Panc1 (cell line): ENCODE measurements around the gene LY6G6C. TPM values are rescaled to one million over a fixed set of nuclear protein-coding genes. Genes with fewer than 3 reads are reported as not detected.
A peak's percentile ranks its signal among the peaks of the same experiment; 100 is the strongest.

Experiments
- ATAC-seq: fragments of 200-7000 bp; cut with Tn5 transposase; 2 replicates; pipeline ENCODE4 v1.9.1; 2020; ENCODE audit warnings: mild to moderate bottlenecking, moderate library complexity
- BruUV-seq: library from RNA; stranded (reverse); fragments of 400-500 nt; replicated peaks from 2 replicates; lab custom pipeline; 2021; lab: Mats Ljungman, UMichigan
- CTCF ChIA-PET: fragments of 300-600 bp; sonication (Branson Sonifier 250); formaldehyde crosslinking; loops from one replicate; lab custom pipeline; 2022; ENCODE audit warnings: antibody characterized with exemption; lab: Charles Lee
- POLR2A ChIA-PET: fragments of 300-600 bp; sonication (Branson Sonifier 250); formaldehyde crosslinking; loops from one replicate; lab custom pipeline; 2022; ENCODE audit warnings: antibody characterized with exemption; lab: Charles Lee
- DNase-seq: peaks from one replicate; pipeline ENCODE4 v3.0.0-alpha.2; 2010; ENCODE audit warnings: low read depth, low spot score
- H3K27ac ChIP-seq: 2 replicates; pipeline ENCODE4 v1.5.1; 2011; ENCODE audit warnings: mild to moderate bottlenecking, low read length, inconsistent platforms
- H3K27me3 ChIP-seq: fragments of 200-500 bp; sonication (Bioruptor generic); 2 replicates; pipeline ENCODE4 v1.6.0; 2014; ENCODE audit warnings: low read length, inconsistent platforms; ENCODE audit not compliant: control insufficient read depth, insufficient read depth
- H3K36me3 ChIP-seq: fragments of 200-500 bp; sonication (Bioruptor generic); 2 replicates; pipeline ENCODE4 v1.5.1; 2014; ENCODE audit warnings: inconsistent platforms, mild to moderate bottlenecking, low read length, moderate library complexity; ENCODE audit not compliant: control insufficient read depth, insufficient read depth
- H3K4me1 ChIP-seq: 2 replicates; pipeline ENCODE4 v1.5.1; 2011; ENCODE audit warnings: inconsistent platforms, mild to moderate bottlenecking, low read length, moderate library complexity; ENCODE audit not compliant: control insufficient read depth, insufficient read depth
- H3K4me3 ChIP-seq, 2 experiments: 2 replicates each; pipeline ENCODE4 v1.5.1; 2011 to 2012; ENCODE audit warnings: low read depth in 2 of 2, low read length in 2 of 2, mild to moderate bottlenecking in 2 of 2, inconsistent platforms in 1 of 2, moderate library complexity in 1 of 2
- H3K9me3 ChIP-seq: fragments of 200-500 bp; sonication (Bioruptor generic); 2 replicates; pipeline ENCODE4 v1.5.1; 2014; ENCODE audit warnings: low read depth, mild to moderate bottlenecking, inconsistent platforms, low read length, moderate library complexity; ENCODE audit not compliant: control insufficient read depth, insufficient read depth
- CTCF ChIP-seq: fragments of 450-650 bp; IDR thresholded peaks from 2 replicates; pipeline ENCODE4 v1.5.1; 2017; ENCODE audit warnings: mild to moderate bottlenecking
- POLR2AphosphoS5 ChIP-seq: IDR thresholded peaks from 2 replicates; pipeline ENCODE4 v1.6.1; 2012; ENCODE audit warnings: mild to moderate bottlenecking, low read depth, low read length, moderate library complexity
- SIN3A ChIP-seq: IDR thresholded peaks from 2 replicates; pipeline ENCODE4 v1.6.1; 2012; ENCODE audit warnings: low read depth, mild to moderate bottlenecking, low read length, moderate library complexity, borderline replicate concordance; ENCODE audit not compliant: insufficient read depth
- TCF7L2 ChIP-seq: IDR thresholded peaks from 2 replicates; pipeline ENCODE4 v1.6.1; 2011; ENCODE audit warnings: mild to moderate bottlenecking, low read depth, low read length, inconsistent platforms
- in situ Hi-C: cut with HindIII; loops from 2 replicates; pipeline ENCODE4 v1.10.0; 2016; ENCODE audit warnings: low sequenced_read_pairs, low pct_unique_long_range_greater_than_20kb
- intact Hi-C: fragments of 100-400 bp; cut with micrococcal nuclease; formaldehyde crosslinking; loops from one replicate; pipeline ENCODE4 v1.10.0; 2022; ENCODE audit not compliant: unreplicated experiment
- total RNA-seq: library from RNA; stranded (reverse); gene quantifications from one replicate; pipeline ENCODE4 v1.2.1, GENCODE V29; 2021; ENCODE audit not compliant: unreplicated experiment
- TF ChIP-seq, protein P1 (sequence below), 2 experiments: IDR thresholded peaks; 2 replicates each; pipeline ENCODE4 v1.6.1; 2011 to 2012; ENCODE audit warnings: low read depth in 2 of 2, control low read depth in 1 of 2, low read length in 1 of 2, mild to moderate bottlenecking in 1 of 2, moderate library complexity in 1 of 2; ENCODE audit not compliant: insufficient read depth in 1 of 2

Gene LY6G6C
- total RNA-seq, 1 experiment from 2014 or later, result 0.23 TPM

DNA sequence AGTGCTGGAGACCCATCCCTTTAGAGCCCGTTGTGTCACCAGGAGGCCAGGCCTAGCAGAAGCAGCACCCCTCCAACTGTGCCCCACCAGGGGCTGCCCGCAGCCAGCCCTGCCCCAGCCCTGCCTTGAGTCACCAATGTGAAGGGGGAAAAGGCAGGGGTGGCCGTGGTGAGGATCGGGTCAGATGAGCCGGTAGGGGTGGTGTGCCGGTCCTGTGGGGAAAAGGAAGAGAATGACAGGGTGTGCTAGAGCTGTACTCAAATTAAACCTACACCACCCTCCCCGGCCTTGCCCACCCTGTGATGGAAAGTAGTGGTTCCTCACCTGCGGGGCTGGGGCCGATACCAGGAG is 44.0 kb upstream of the LY6G6C start:
- BruUV-seq, result no TSS peak
- Histone ChIP-seq H3K9me3 (no peaks in the 10 kb centered on the region), H3K27ac (no peak overlapping the region), H3K4me3 (no peak overlapping the region), H3K4me1 (no peaks in the 10 kb centered on the region), H3K36me3 (no peaks in the 10 kb centered on the region), H3K27me3 (no peaks in the 10 kb centered on the region)
- DNase-seq, result no peak
- CTCF ChIA-PET, result no interaction called here
- no peak for ATAC-seq
- POLR2A ChIA-PET, result no interaction called here
- in situ Hi-C loops, result no loop called here
- intact Hi-C loops, result no loop called here
- TF ChIP-seq CTCF (no peak), TCF7L2 (no peak), SIN3A (no peak), POLR2AphosphoS5 (no peak)
- TF ChIP-seq, protein P1, sequence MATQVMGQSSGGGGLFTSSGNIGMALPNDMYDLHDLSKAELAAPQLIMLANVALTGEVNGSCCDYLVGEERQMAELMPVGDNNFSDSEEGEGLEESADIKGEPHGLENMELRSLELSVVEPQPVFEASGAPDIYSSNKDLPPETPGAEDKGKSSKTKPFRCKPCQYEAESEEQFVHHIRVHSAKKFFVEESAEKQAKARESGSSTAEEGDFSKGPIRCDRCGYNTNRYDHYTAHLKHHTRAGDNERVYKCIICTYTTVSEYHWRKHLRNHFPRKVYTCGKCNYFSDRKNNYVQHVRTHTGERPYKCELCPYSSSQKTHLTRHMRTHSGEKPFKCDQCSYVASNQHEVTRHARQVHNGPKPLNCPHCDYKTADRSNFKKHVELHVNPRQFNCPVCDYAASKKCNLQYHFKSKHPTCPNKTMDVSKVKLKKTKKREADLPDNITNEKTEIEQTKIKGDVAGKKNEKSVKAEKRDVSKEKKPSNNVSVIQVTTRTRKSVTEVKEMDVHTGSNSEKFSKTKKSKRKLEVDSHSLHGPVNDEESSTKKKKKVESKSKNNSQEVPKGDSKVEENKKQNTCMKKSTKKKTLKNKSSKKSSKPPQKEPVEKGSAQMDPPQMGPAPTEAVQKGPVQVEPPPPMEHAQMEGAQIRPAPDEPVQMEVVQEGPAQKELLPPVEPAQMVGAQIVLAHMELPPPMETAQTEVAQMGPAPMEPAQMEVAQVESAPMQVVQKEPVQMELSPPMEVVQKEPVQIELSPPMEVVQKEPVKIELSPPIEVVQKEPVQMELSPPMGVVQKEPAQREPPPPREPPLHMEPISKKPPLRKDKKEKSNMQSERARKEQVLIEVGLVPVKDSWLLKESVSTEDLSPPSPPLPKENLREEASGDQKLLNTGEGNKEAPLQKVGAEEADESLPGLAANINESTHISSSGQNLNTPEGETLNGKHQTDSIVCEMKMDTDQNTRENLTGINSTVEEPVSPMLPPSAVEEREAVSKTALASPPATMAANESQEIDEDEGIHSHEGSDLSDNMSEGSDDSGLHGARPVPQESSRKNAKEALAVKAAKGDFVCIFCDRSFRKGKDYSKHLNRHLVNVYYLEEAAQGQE (IDR thresholded peaks at IDR 0.05; ENCODE audit: insufficient read depth in 1 of 2, low read depth in 2 of 2, low read length in 1 of 2), result no peak

GRCh38 chr6:31764198-31764597 is 42.7 kb upstream of the LY6G6C start:
- no peaks in the 10 kb centered on the region for H3K27me3 ChIP-seq
- CTCF ChIA-PET, result interaction anchor here (0.5 kb wide), 1 partner anchor 19 kb away, joined by 5 read pairs; no protein-coding TSS in a partner anchor
- DNase-seq (no peak), ATAC-seq (no peak)
- intact Hi-C loops (no loop called here), in situ Hi-C loops (no loop called here)
- H3K36me3 ChIP-seq, result no peaks in the 10 kb centered on the region
- H3K27ac ChIP-seq, result no peak overlapping the region
- TF ChIP-seq POLR2AphosphoS5, result no peak
- no peak for TF ChIP-seq TCF7L2
- POLR2A ChIA-PET, result no interaction called here
- no peaks in the 10 kb centered on the region for H3K9me3 ChIP-seq
- H3K4me1 ChIP-seq, result no peaks in the 10 kb centered on the region
- BruUV-seq, result TSS peak; percentile 64
- no peak overlapping the region for H3K4me3 ChIP-seq

DNA sequence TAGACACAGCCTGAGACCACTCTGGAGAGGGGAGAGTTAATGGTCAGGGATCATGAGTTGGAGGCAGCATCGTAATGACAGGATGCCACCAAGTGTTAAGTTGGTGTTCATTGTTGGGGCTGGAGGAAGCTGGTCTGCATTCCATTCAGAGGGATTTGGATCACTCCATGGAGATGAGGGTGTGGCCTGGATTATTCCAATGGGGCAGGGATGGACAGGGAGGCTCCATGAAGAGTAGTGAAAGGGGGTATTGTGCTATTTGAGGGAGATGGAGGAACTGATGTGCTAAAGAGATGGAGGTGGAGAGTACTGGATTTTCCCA is 42.0 kb upstream of the LY6G6C start:
- ChIA-PET POLR2A (no interaction called here), CTCF (interaction anchor here (0.5 kb wide), 1 partner anchor 18 kb away, joined by 5 read pairs; no protein-coding TSS in a partner anchor)
- Histone ChIP-seq H3K27ac (no peak overlapping the region), H3K9me3 (no peaks in the 10 kb centered on the region), H3K4me3 (no peak overlapping the region), H3K27me3 (no peaks in the 10 kb centered on the region), H3K4me1 (no peaks in the 10 kb centered on the region), H3K36me3 (no peaks in the 10 kb centered on the region)
- in situ Hi-C loops, result no loop called here
- intact Hi-C loops, result no loop called here
- DNase-seq (no peak), ATAC-seq (peak; percentile 41; the same call in 1 of the 2 replicates)
- no TSS peak for BruUV-seq
- TF ChIP-seq SIN3A (no peak), CTCF (no peak), TCF7L2 (no peak), POLR2AphosphoS5 (no peak)
- TF ChIP-seq, protein P1 (IDR thresholded peaks at IDR 0.05; ENCODE audit: insufficient read depth in 1 of 2, low read depth in 2 of 2, low read length in 1 of 2), result no peak
